HepG2 (cell line): Measurements from ENCODE around the gene MVP. TPM values are rescaled to one million over a fixed set of nuclear protein-coding genes. Genes with fewer than 3 reads are reported as not detected.

Experiments used
- FOXK1 ChIP-seq: sonication (generic); formaldehyde crosslinking; IDR thresholded peaks from 2 replicates; pipeline ENCODE4 v1.4.0; 2020; ENCODE audit warnings: low read depth, missing genetic modification reagents, borderline replicate concordance
- HNF4A ChIP-seq: sonication (generic); formaldehyde crosslinking; IDR thresholded peaks from 2 replicates; pipeline ENCODE4 v1.4.0; 2020; ENCODE audit warnings: missing genetic modification reagents
- HNRNPUL1 ChIP-seq: fragments of 200-400 bp; formaldehyde crosslinking; IDR thresholded peaks from 2 replicates; pipeline ENCODE4 v1.6.1; 2017; ENCODE audit warnings: low read depth, mild to moderate bottlenecking, low read length, moderate library complexity
- JUNB ChIP-seq: sonication (generic); formaldehyde crosslinking; IDR thresholded peaks from 2 replicates; pipeline ENCODE4 v1.8.0; 2022; ENCODE audit warnings: missing genetic modification reagents, mild to moderate bottlenecking, borderline replicate concordance
- NFATC3 ChIP-seq: sonication (generic); formaldehyde crosslinking; IDR thresholded peaks from 2 replicates; pipeline ENCODE4 v1.5.1; 2020; ENCODE audit warnings: mild to moderate bottlenecking, missing genetic modification reagents
- PAWR ChIP-seq: sonication (generic); formaldehyde crosslinking; IDR thresholded peaks from 2 replicates; pipeline ENCODE4 v1.4.0; 2020; ENCODE audit warnings: missing genetic modification reagents, mild to moderate bottlenecking, borderline replicate concordance
- PCBP1 ChIP-seq: fragments of 200-400 bp; formaldehyde crosslinking; IDR thresholded peaks from 2 replicates; pipeline ENCODE4 v1.6.1; 2017; ENCODE audit warnings: mild to moderate bottlenecking, low read depth, low read length, borderline replicate concordance
- SPEN ChIP-seq: sonication (generic); formaldehyde crosslinking; IDR thresholded peaks from 2 replicates; pipeline ENCODE4 v1.5.1; 2020; ENCODE audit warnings: low read depth, mild to moderate bottlenecking, missing genetic modification reagents
- STAT5B ChIP-seq: sonication (generic); formaldehyde crosslinking; IDR thresholded peaks from 2 replicates; pipeline ENCODE4 v1.4.0; 2020; ENCODE audit warnings: missing genetic modification reagents
- SYNCRIP ChIP-seq: fragments of 200-400 bp; formaldehyde crosslinking; IDR thresholded peaks from 2 replicates; pipeline ENCODE4 v1.6.1; 2018; ENCODE audit warnings: mild to moderate bottlenecking, low read depth, low read length; ENCODE audit not compliant: insufficient read depth
- ZBTB20 ChIP-seq: sonication (generic); formaldehyde crosslinking; IDR thresholded peaks from 2 replicates; pipeline ENCODE4 v1.8.1; 2023; ENCODE audit warnings: missing genetic modification reagents, low read depth, mild to moderate bottlenecking, borderline replicate concordance
- ZNF256 ChIP-seq: sonication (generic); formaldehyde crosslinking; conservative IDR thresholded peaks from 2 replicates; pipeline ENCODE4 v1.4.0; 2020; ENCODE audit warnings: missing genetic modification reagents
- ZNF432 ChIP-seq: sonication (generic); formaldehyde crosslinking; IDR thresholded peaks from 2 replicates; pipeline ENCODE4 v1.5.0; 2020; ENCODE audit warnings: missing genetic modification reagents, mild to moderate bottlenecking, borderline replicate concordance
- ZNF44 ChIP-seq: sonication (generic); formaldehyde crosslinking; IDR thresholded peaks from 2 replicates; pipeline ENCODE4 v1.5.1; 2020; ENCODE audit warnings: mild to moderate bottlenecking, missing genetic modification reagents
- ZNF557 ChIP-seq: sonication (generic); formaldehyde crosslinking; IDR thresholded peaks from 2 replicates; pipeline ENCODE4 v1.4.0; 2020; ENCODE audit warnings: missing genetic modification reagents
- ZNF670 ChIP-seq: sonication (generic); formaldehyde crosslinking; IDR thresholded peaks from 2 replicates; pipeline ENCODE4 v1.8.0; 2022; ENCODE audit warnings: mild to moderate bottlenecking, missing genetic modification reagents, borderline replicate concordance
- ZNF781 ChIP-seq: sonication (generic); formaldehyde crosslinking; IDR thresholded peaks from 2 replicates; pipeline ENCODE4 v1.5.1; 2020; ENCODE audit warnings: borderline replicate concordance, mild to moderate bottlenecking, missing genetic modification reagents; ENCODE audit errors: not compliant biosample characterization
- ZSCAN21 ChIP-seq: sonication (generic); formaldehyde crosslinking; IDR thresholded peaks from 2 replicates; pipeline ENCODE4 v1.8.0; 2022; ENCODE audit warnings: mild to moderate bottlenecking, missing genetic modification reagents, moderate library complexity, borderline replicate concordance
- polyA plus RNA-seq, 8 experiments: library from polyadenylated mRNA; depleted of rRNA in 3 of 8; stranded (reverse) in 7 of 8; unstranded in 1 of 8; fragments of >200 nt; fragmentation: Illumina TruSeq in 4 of 8; extraction: Trizol in 4 of 8; gene quantifications; 2 replicates each; pipeline versions ENCODE4 v1.2.1 to v1.2.3, GENCODE V29; 2011 to 2016; ENCODE audit warnings: low read depth in 4 of 8, missing spikeins in 1 of 8, mixed read lengths in 1 of 8; ENCODE audit not compliant: insufficient read depth in 1 of 8
- total RNA-seq, 5 experiments: library from RNA; depleted of rRNA; stranded (reverse); fragments of >200 nt; fragmentation: Illumina TruSeq; extraction: Trizol; gene quantifications; 2 replicates each; pipeline ENCODE4 v1.2.3, GENCODE V29; 2016; ENCODE audit warnings: low read depth in 1 of 5
- TF ChIP-seq, protein P1 (sequence below): sonication (generic); formaldehyde crosslinking; IDR thresholded peaks from 2 replicates; pipeline ENCODE4 v1.4.0; 2020; ENCODE audit warnings: missing genetic modification reagents, mild to moderate bottlenecking, borderline replicate concordance
- TF ChIP-seq, protein P2 (sequence below): sonication (generic); formaldehyde crosslinking; IDR thresholded peaks from 2 replicates; pipeline ENCODE4 v1.5.0; 2020; ENCODE audit warnings: mild to moderate bottlenecking, missing genetic modification reagents
- TF ChIP-seq, protein P3 (sequence below): sonication (generic); formaldehyde crosslinking; conservative IDR thresholded peaks from 2 replicates; pipeline ENCODE4 v1.8.0; 2022; ENCODE audit warnings: mild to moderate bottlenecking, moderate library complexity, missing genetic modification reagents
- TF ChIP-seq, protein P4 (sequence below): sonication (generic); formaldehyde crosslinking; IDR thresholded peaks from 2 replicates; pipeline ENCODE4 v1.5.0; 2020; ENCODE audit warnings: missing genetic modification reagents

Gene MVP
- total and polyA plus RNA-seq, 2 of the 13 experiments (the other 11 are each of a cell fraction or from before 2014, with no cell fraction given), result 22.9 to 43.5 TPM

DNA sequence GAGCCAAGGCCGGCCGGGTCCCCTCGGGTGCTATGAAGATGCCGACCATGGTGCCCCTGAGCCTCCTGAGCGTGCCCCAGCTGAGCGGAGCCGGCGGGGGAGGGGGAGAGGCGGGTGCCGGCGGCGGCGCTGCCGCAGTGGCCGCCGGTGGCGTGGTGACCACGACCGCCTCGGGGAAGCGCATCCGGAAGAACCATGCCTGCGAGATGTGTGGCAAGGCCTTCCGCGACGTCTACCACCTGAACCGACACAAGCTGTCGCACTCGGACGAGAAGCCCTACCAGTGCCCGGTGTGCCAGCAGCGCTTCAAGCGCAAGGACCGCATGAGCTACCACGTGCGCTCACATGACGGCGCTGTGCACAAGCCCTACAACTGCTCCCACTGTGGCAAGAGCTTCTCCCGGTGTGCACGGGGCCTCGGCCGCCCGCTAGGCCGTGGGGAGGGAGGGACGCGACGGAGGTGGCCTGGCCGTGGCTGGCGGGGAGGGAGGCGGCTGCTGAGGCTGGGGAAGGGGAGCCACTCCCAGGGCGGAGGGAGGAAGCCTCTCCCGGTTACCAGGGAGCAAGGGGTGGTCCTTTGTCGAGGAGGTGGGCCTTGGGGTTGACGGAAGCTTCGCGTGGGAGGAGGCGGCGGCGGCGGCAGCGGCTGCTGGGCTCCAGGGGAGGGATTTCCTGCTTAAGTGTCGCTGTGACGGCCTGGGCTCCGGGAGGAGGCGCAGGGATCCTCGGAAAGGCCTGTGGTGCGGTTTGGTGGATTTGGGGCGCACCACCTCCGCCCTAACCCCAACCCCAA is 12.6 kb upstream of the MVP start (continued):
- TF ChIP-seq, protein P1, sequence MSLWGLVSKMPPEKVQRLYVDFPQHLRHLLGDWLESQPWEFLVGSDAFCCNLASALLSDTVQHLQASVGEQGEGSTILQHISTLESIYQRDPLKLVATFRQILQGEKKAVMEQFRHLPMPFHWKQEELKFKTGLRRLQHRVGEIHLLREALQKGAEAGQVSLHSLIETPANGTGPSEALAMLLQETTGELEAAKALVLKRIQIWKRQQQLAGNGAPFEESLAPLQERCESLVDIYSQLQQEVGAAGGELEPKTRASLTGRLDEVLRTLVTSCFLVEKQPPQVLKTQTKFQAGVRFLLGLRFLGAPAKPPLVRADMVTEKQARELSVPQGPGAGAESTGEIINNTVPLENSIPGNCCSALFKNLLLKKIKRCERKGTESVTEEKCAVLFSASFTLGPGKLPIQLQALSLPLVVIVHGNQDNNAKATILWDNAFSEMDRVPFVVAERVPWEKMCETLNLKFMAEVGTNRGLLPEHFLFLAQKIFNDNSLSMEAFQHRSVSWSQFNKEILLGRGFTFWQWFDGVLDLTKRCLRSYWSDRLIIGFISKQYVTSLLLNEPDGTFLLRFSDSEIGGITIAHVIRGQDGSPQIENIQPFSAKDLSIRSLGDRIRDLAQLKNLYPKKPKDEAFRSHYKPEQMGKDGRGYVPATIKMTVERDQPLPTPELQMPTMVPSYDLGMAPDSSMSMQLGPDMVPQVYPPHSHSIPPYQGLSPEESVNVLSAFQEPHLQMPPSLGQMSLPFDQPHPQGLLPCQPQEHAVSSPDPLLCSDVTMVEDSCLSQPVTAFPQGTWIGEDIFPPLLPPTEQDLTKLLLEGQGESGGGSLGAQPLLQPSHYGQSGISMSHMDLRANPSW (CRISPR knock-in tag), result no peak; the same call in 1 of the 2 replicates
- TF ChIP-seq ZNF44 (CRISPR knock-in tag) (0 out of 2 replicates have a peak, but pooled peaks have one; percentile 79), JUNB (peak; percentile 92), NFATC3 (CRISPR knock-in tag) (peak; percentile 95; the same call in 1 of the 2 replicates), ZNF670 (CRISPR knock-in tag) (peak; percentile 86; the same call in 1 of the 2 replicates), PCBP1 (peak; percentile 84; the same call in 1 of the 2 replicates), ZSCAN21 (CRISPR knock-in tag) (peak; percentile 99), HNF4A (CRISPR knock-in tag) (peak; percentile 48), ZNF781 (CRISPR knock-in tag) (peak; percentile 99), STAT5B (CRISPR knock-in tag) (no peak), PAWR (peak; percentile 89; the same call in 1 of the 2 replicates), ZNF256 (CRISPR knock-in tag) (peak; percentile 97), ZNF557 (CRISPR knock-in tag) (peak; percentile 94; the same call in 1 of the 2 replicates), SPEN (CRISPR knock-in tag) (peak; percentile 96), FOXK1 (CRISPR knock-in tag) (peak; percentile 68; the same call in 1 of the 2 replicates), HNRNPUL1 (no peak), ZNF432 (no peak), ZBTB20 (CRISPR knock-in tag) (peak; percentile 99), SYNCRIP (no peak)
- TF ChIP-seq, protein P2, sequence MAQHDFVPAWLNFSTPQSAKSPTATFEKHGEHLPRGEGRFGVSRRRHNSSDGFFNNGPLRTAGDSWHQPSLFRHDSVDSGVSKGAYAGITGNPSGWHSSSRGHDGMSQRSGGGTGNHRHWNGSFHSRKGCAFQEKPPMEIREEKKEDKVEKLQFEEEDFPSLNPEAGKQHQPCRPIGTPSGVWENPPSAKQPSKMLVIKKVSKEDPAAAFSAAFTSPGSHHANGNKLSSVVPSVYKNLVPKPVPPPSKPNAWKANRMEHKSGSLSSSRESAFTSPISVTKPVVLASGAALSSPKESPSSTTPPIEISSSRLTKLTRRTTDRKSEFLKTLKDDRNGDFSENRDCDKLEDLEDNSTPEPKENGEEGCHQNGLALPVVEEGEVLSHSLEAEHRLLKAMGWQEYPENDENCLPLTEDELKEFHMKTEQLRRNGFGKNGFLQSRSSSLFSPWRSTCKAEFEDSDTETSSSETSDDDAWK (CRISPR knock-in tag), result no peak
- TF ChIP-seq, protein P3, sequence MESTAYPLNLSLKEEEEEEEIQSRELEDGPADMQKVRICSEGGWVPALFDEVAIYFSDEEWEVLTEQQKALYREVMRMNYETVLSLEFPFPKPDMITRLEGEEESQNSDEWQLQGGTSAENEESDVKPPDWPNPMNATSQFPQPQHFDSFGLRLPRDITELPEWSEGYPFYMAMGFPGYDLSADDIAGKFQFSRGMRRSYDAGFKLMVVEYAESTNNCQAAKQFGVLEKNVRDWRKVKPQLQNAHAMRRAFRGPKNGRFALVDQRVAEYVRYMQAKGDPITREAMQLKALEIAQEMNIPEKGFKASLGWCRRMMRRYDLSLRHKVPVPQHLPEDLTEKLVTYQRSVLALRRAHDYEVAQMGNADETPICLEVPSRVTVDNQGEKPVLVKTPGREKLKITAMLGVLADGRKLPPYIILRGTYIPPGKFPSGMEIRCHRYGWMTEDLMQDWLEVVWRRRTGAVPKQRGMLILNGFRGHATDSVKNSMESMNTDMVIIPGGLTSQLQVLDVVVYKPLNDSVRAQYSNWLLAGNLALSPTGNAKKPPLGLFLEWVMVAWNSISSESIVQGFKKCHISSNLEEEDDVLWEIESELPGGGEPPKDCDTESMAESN (CRISPR knock-in tag), result peak; percentile 99
- TF ChIP-seq, protein P4, sequence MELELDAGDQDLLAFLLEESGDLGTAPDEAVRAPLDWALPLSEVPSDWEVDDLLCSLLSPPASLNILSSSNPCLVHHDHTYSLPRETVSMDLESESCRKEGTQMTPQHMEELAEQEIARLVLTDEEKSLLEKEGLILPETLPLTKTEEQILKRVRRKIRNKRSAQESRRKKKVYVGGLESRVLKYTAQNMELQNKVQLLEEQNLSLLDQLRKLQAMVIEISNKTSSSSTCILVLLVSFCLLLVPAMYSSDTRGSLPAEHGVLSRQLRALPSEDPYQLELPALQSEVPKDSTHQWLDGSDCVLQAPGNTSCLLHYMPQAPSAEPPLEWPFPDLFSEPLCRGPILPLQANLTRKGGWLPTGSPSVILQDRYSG (CRISPR knock-in tag), result peak; percentile 98
